Measurements from ENCODE around the gene AGAP1. TPM values are rescaled to one million over a fixed set of nuclear protein-coding genes. Genes with fewer than 3 reads are reported as not detected.

AGAP1 gene
- total RNA-seq, 1 donor: 18.5 TPM

GRCh38 chr2:236025892-236026291, 532.0 kb downstream of the AGAP1 start:
- H3K27ac ChIP-seq (ENCODE audit: low read depth, low read length): no peak overlapping the region
- H3K4me1 ChIP-seq (ENCODE audit: insufficient read depth, low read length): no peaks in the 10 kb centered on the region
- H3K79me2 ChIP-seq (ENCODE audit: insufficient read depth, low read length): no peaks in the 10 kb centered on the region
- no peak overlapping the region for H3K4me2 ChIP-seq (ENCODE audit: insufficient read depth, low read length)
- H3K4me3 ChIP-seq (ENCODE audit: insufficient read depth, low read length): no peak overlapping the region
- no peaks in the 10 kb centered on the region for H3K27me3 ChIP-seq (ENCODE audit: insufficient read depth, low read length)
- H3K9me3 ChIP-seq (ENCODE audit: low read depth, low read length): no peaks in the 10 kb centered on the region
- DNase-seq (ENCODE audit: insufficient read length, low spot score, missing footprints): no peak
- H2AFZ ChIP-seq (ENCODE audit: low read length): no peak overlapping the region
- no peak for TF ChIP-seq CTCF (IDR thresholded peaks at IDR 0.05; ENCODE audit: extremely low read depth, low read depth, low read length)
- H3K36me3 ChIP-seq (ENCODE audit: insufficient read depth, low read length): no peaks in the 10 kb centered on the region
- H4K20me1 ChIP-seq (ENCODE audit: insufficient read depth, low read length): peaks cover 6% of the 10 kb centered on the region

- Histone ChIP-seq H3K36me3 (ENCODE audit: insufficient read depth, low read length) (no peaks in the 10 kb centered on the region), H3K4me2 (ENCODE audit: insufficient read depth, low read length) (no peak overlapping the region), H3K4me1 (ENCODE audit: insufficient read depth, low read length) (no peaks in the 10 kb centered on the region), H3K27ac (ENCODE audit: low read depth, low read length) (no peak overlapping the region), H3K9me3 (ENCODE audit: low read depth, low read length) (no peaks in the 10 kb centered on the region), H3K79me2 (ENCODE audit: insufficient read depth, low read length) (no peaks in the 10 kb centered on the region), H3K4me3 (ENCODE audit: insufficient read depth, low read length) (no peak overlapping the region), H2AFZ (ENCODE audit: low read length) (no peak overlapping the region), H4K20me1 (ENCODE audit: insufficient read depth, low read length) (peaks cover 6% of the 10 kb centered on the region), H3K27me3 (ENCODE audit: insufficient read depth, low read length) (no peaks in the 10 kb centered on the region)
- no peak for TF ChIP-seq CTCF (IDR thresholded peaks at IDR 0.05; ENCODE audit: extremely low read depth, low read depth, low read length)
- DNase-seq (ENCODE audit: insufficient read length, low spot score, missing footprints): no peak
Observed at GRCh38 chr2:236026841-236027240, 533.0 kb downstream of the AGAP1 start.

- no peaks in the 10 kb centered on the region for H3K79me2 ChIP-seq (ENCODE audit: insufficient read depth, low read length)
- H3K9me3 ChIP-seq (ENCODE audit: low read depth, low read length): no peaks in the 10 kb centered on the region
- DNase-seq (ENCODE audit: insufficient read length, low spot score, missing footprints): no peak
- no peak overlapping the region for H3K4me2 ChIP-seq (ENCODE audit: insufficient read depth, low read length)
- no peaks in the 10 kb centered on the region for H3K4me1 ChIP-seq (ENCODE audit: insufficient read depth, low read length)
- H4K20me1 ChIP-seq (ENCODE audit: insufficient read depth, low read length): peaks cover 6% of the 10 kb centered on the region
- no peak for TF ChIP-seq CTCF (IDR thresholded peaks at IDR 0.05; ENCODE audit: extremely low read depth, low read depth, low read length)
- no peak overlapping the region for H3K4me3 ChIP-seq (ENCODE audit: insufficient read depth, low read length)
- no peak overlapping the region for H2AFZ ChIP-seq (ENCODE audit: low read length)
- H3K36me3 ChIP-seq (ENCODE audit: insufficient read depth, low read length): no peaks in the 10 kb centered on the region
- no peak overlapping the region for H3K27ac ChIP-seq (ENCODE audit: low read depth, low read length)
- H3K27me3 ChIP-seq (ENCODE audit: insufficient read depth, low read length): no peaks in the 10 kb centered on the region
Observed at GRCh38 chr2:236028066-236028465, 534.2 kb downstream of the AGAP1 start.

GRCh38 chr2:236033462-236033861, 539.6 kb downstream of the AGAP1 start:
- no peaks in the 10 kb centered on the region for H3K4me1 ChIP-seq (ENCODE audit: insufficient read depth, low read length)
- no peak for TF ChIP-seq CTCF (IDR thresholded peaks at IDR 0.05; ENCODE audit: extremely low read depth, low read depth, low read length)
- no peaks in the 10 kb centered on the region for H3K9me3 ChIP-seq (ENCODE audit: low read depth, low read length)
- H3K36me3 ChIP-seq (ENCODE audit: insufficient read depth, low read length): no peaks in the 10 kb centered on the region
- no peaks in the 10 kb centered on the region for H3K27me3 ChIP-seq (ENCODE audit: insufficient read depth, low read length)
- no peak overlapping the region for H2AFZ ChIP-seq (ENCODE audit: low read length)
- no peak overlapping the region for H3K4me3 ChIP-seq (ENCODE audit: insufficient read depth, low read length)
- no peak overlapping the region for H3K4me2 ChIP-seq (ENCODE audit: insufficient read depth, low read length)
- no peak overlapping the region for H3K27ac ChIP-seq (ENCODE audit: low read depth, low read length)
- no peak for DNase-seq (ENCODE audit: insufficient read length, low spot score, missing footprints)
- H3K79me2 ChIP-seq (ENCODE audit: insufficient read depth, low read length): no peaks in the 10 kb centered on the region
- H4K20me1 ChIP-seq (ENCODE audit: insufficient read depth, low read length): no peaks in the 10 kb centered on the region
